Mesenteric fat pad (tissue), 1 donor: ENCODE data around the gene HPN. TPM values are rescaled to one million over a fixed set of nuclear protein-coding genes. Genes with fewer than 3 reads are reported as not detected.
"Not testable (repeated sequence)": the region's sequence is repeated elsewhere in the genome, so short reads cannot be mapped to it uniquely, and the experiment has no call there.

ENCODE experiments used
- DNase-seq: peaks from one replicate; pipeline ENCODE4 v3.0.0-alpha.2; 2020; ENCODE audit warnings: low spot score
- total RNA-seq: library from RNA; stranded (reverse); fragmentation: NEBNext Ultra II Directional; extraction: Animal tissue kit (Norgen Biotek cat#: 25700); gene quantifications from one replicate; pipeline ENCODE4 v1.2.1, GENCODE V29; 2021
- donor health status: DM: yes; HTN: yes; CAD: no.

Gene HPN
- total RNA-seq, 1 donor from 2014 or later, result 1.4 TPM

- DNase-seq, result no peak
Measured at GRCh38 chr19:35042056-35042730, 672 bp downstream of the HPN start.

GRCh38 chr19:35042954-35043604, 1.6 kb downstream of the HPN start:
- DNase-seq, result no peak

- no peak for DNase-seq
Measured at GRCh38 chr19:35043906-35044305, 2.4 kb downstream of the HPN start.

- no peak for DNase-seq
Measured at GRCh38 chr19:35044317-35045117, 3.0 kb downstream of the HPN start.

- no peak for DNase-seq
Measured at GRCh38 chr19:35045667-35046300, 4.3 kb downstream of the HPN start.

- DNase-seq, result no peak
Measured at GRCh38 chr19:35046461-35046860, 4.9 kb downstream of the HPN start.

GRCh38 chr19:35048911-35049411, 7.4 kb downstream of the HPN start:
- no peak for DNase-seq

GRCh38 chr19:35049456-35049855, 7.9 kb downstream of the HPN start:
- no peak for DNase-seq

GRCh38 chr19:35050662-35051061, 9.1 kb downstream of the HPN start:
- DNase-seq, result not testable (repeated sequence)

- not testable (repeated sequence) for DNase-seq
Measured at GRCh38 chr19:35051268-35051667, 9.7 kb downstream of the HPN start.

- no peak for DNase-seq
Measured at GRCh38 chr19:35051796-35052195, 10.3 kb downstream of the HPN start.

- DNase-seq, result no peak
Measured at GRCh38 chr19:35052599-35053190, 11.2 kb downstream of the HPN start.

GRCh38 chr19:35053667-35054293, 12.3 kb downstream of the HPN start:
- no peak for DNase-seq

- no peak for DNase-seq
Measured at GRCh38 chr19:35054626-35055025, 13.1 kb downstream of the HPN start.

- DNase-seq, result no peak
Measured at GRCh38 chr19:35055715-35056179, 14.2 kb downstream of the HPN start.

- DNase-seq, result no peak
Measured at GRCh38 chr19:35056513-35057063, 15.1 kb downstream of the HPN start.

GRCh38 chr19:35058370-35058769, 16.8 kb downstream of the HPN start:
- DNase-seq, result no peak

- no peak for DNase-seq
Measured at GRCh38 chr19:35059006-35059798, 17.7 kb downstream of the HPN start.

GRCh38 chr19:35059799-35060091, 18.2 kb downstream of the HPN start:
- no peak for DNase-seq
